GM19452 (cell line): ENCODE data around the gene SNX9.
"Not testable (repeated sequence)": the region's sequence is repeated elsewhere in the genome, so short reads cannot be mapped to it uniquely, and the experiment has no call there.

Experiments used
- ATAC-seq: cut with Tn5 transposase; IDR thresholded peaks from one replicate; pipeline ENCODE4 v1.9.1; 2021; ENCODE audit not compliant: unreplicated experiment

Gene SNX9

GRCh38 chr6:157853902-157854502 lies 31.0 kb downstream of the SNX9 start:
- no peak for ATAC-seq

- no peak for ATAC-seq
Observed at GRCh38 chr6:157855325-157855724, 32.3 kb downstream of the SNX9 start.

DNA sequence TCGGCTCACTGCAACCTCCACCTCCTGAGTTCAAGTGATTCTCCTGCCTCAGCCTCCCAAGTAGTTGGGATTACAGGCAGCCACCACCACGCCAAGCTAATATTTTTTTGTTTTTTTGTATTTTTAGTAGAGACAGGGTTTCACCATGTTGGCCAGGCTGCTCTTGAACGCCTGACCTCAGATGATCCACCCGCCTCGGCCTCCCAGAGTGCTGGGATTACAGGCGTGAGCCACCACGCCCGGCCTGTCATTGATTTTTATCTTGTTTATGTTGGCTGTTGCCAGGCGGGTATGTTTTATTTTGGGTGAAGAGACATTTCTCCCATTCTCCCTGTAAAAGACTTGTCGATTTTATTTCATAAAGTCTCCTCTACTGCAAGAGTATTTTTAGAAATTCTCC lies 32.8 kb downstream of the SNX9 start:
- not testable (repeated sequence) for ATAC-seq

GRCh38 chr6:157858664-157859063 lies 35.6 kb downstream of the SNX9 start:
- ATAC-seq, result not testable (repeated sequence)

- ATAC-seq, result no peak
Observed at GRCh38 chr6:157859775-157860504, 36.9 kb downstream of the SNX9 start.

- no peak for ATAC-seq
Observed at GRCh38 chr6:157860505-157860991, 37.5 kb downstream of the SNX9 start.

DNA sequence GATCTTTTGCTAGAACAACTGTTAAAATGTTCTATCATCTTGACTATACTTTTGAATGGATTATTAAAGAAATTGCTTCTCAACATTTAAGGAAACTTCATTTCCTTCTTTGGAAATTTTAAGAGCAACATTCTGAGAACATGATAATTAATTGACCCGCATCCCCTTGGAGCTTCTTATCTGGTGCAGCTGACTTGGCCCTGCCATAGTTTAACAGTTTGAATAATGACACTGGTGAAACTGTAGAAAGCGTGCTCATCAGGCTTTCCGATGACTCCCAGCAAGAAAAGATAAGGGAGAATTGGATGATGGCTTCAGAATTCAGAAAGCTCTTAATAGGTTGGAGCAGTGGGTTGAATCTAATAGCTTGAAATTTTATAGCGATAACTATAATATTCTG lies 38.1 kb downstream of the SNX9 start:
- ATAC-seq, result no peak

DNA sequence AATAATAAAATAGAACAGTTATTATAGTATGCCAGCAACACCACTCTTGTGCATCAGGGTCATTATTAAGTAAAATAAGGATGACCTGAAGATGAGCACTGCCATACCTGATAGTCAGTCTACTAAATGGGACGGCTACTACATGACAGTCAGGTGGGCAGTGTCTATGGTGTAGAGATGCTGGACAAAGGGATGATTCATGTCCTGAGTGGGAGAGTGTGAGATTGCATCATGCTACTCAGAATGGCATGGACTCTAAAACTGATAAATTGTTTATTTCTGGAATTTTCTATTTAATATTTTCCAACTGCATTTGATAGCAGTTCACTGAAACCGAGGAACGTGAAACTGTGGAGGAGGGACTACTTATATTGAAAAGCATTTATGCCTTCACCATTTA lies 38.8 kb downstream of the SNX9 start:
- ATAC-seq, result no peak

GRCh38 chr6:157862706-157863105 lies 39.7 kb downstream of the SNX9 start:
- ATAC-seq, result no peak

- no peak for ATAC-seq
Observed at GRCh38 chr6:157864185-157864761, 41.2 kb downstream of the SNX9 start.

- no peak for ATAC-seq
Observed at GRCh38 chr6:157865249-157865648, 42.2 kb downstream of the SNX9 start.

DNA sequence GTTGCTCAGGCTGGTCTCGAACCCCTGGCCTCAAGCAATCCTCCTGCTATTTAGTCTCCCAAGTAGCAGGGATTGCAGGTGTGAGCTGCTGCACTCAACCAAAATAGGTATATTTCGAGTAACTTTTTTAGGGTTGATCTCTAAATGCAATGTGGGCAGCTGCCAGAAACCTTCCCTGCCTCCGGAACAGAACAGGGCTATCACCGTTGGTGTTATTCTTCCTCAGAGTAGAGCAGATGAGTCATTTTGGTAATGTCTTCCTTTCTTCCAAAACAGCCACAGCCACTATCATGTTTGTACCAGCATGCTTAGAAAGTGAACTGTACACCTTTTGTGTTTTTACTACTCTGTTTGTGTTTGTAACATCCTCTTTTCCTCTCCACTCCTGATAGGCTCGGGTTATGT lies 44.1 kb downstream of the SNX9 start:
- no peak for ATAC-seq

DNA sequence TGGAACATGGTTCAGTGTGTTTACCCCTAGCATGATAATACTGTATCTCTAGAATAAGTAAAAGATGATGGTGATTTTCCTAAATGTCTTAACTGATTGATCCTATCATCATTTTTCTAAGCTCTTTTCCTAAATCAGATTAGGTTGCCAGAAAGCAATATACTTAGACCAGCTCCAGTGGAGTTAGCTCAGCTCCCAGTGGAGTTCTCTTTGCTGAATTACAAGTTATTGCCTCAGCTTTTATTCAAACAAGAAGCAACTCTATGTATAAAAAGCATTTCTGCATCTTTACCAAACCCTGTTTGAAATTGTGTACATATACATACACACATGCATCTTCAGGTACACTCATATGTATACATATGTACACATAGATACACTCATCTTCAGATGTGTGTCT lies 44.9 kb downstream of the SNX9 start:
- no peak for ATAC-seq

DNA sequence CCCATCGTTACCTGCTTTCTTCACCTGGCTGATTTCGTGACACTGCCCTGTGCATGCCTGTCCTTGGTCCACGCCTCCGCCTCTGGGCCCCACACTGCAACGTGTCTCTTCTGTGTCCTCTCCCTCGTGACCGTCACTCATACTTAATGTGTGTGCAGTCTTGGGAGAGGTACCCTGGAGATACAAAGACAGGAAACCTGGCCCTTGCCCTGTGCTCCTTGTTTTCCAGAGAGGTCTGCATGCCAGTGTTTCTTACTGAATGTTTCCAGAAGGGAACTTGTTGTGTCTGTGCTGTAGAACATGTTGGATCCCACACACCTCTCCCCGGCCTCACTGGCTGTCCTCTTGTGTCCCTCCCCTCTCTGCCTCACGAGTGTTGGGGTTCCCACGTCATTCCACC lies 45.8 kb downstream of the SNX9 start:
- ATAC-seq, result no peak

- ATAC-seq, result no peak
Observed at GRCh38 chr6:157869673-157870302, 46.7 kb downstream of the SNX9 start.

GRCh38 chr6:157873735-157874344 lies 50.8 kb downstream of the SNX9 start:
- ATAC-seq, result no peak

DNA sequence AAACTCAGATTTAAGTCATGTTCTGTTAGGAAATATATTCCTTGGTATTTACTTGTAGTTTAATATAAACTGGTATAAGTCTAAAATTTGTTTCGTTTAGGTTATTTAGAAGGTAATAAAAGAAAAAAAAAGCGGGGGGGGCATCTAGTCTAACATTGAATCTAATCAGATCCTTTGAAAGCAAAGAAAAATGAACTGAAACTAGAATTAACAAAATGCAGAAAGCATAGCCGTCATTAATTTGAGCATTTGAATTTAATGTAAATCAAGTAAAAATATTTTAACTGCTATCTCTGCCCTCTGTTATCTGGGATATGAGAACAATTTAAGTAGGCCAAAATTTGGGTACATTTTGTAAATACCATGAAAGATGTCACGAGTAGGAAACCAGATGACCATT lies 54.1 kb downstream of the SNX9 start:
- no peak for ATAC-seq

GRCh38 chr6:157877573-157878438 lies 54.8 kb downstream of the SNX9 start:
- no peak for ATAC-seq

DNA sequence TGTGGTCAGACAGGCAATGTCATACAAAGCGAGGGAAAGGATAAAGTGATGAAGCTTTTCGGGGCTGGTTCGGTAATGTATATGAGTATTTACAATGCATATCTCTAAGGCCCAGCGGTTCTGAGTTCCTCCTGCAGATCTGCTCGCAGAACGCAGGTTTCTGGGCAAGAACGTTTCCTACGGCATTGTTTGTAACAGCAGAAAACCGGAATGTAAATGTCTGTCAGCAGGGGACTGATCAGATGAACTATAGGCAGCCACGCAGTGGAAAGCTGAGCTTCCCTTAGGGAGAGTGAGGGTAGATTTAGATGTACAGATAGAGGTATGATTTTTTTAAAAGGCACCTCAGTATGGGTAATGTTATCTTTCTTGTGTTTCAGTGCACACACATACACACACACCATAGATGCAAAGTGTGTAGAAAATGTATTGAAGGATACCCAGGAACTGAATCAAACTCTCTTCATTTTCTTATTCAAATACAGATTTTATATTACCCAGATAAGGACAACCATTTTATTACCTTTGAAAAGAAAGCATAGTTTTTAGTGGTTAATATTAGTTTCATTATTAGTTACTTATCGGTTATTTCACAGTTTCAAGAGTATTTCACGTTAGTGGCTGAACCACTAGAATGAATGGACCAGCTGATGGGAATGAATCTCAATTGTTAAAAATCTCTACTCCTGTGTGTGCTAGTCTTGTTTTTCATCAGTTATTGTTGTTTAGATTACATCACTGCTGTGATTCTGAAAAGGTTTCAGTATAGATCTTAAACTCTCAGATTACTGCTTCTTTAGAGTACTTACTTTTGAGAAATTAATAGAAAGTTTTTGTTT lies 56.2 kb downstream of the SNX9 start:
- ATAC-seq, result peak; percentile 87

- peak; percentile 47 for ATAC-seq
Observed at GRCh38 chr6:157879873-157880254, 56.8 kb downstream of the SNX9 start.
